Measurements from ENCODE around the gene GPR171. TPM values are rescaled to one million over a fixed set of nuclear protein-coding genes. Genes with fewer than 3 reads are reported as not detected.
"Not testable (repeated sequence)": the region's sequence is repeated elsewhere in the genome, so short reads cannot be mapped to it uniquely, and the experiment has no call there.

Gene GPR171
- total and polyA plus RNA-seq, 2 of the 13 experiments (the other 11 are each of a cell fraction or from before 2014, with no cell fraction given), result not detected

- Histone ChIP-seq H3K4me3 (replicated peaks in 1 of 3; ENCODE audit: insufficient read depth in 1 of 3, low read depth in 2 of 3, low read length in 3 of 3) (no peak overlapping the region), H3K4me1 (ENCODE audit: insufficient read depth, low read length) (no peaks in the 10 kb centered on the region), H3K9me3 (ENCODE audit: low read length) (no peaks in the 10 kb centered on the region), H3K9ac (ENCODE audit: insufficient read depth, low read depth, low read length) (no peak overlapping the region), H3K27ac (ENCODE audit: extremely low read length, insufficient read depth, low read length) (no peak overlapping the region), H3K4me2 (ENCODE audit: low read depth, low read length) (no peak overlapping the region), H2AFZ (ENCODE audit: low read length) (no peak overlapping the region), H3K27me3 (ENCODE audit: control insufficient read depth in 1 of 2, insufficient read depth in 2 of 2, low read length in 2 of 2) (no peaks in the 10 kb centered on the region; a peak in 1 of 5 replicates), H4K20me1 (ENCODE audit: insufficient read depth, low read length) (no peaks in the 10 kb centered on the region), H3K36me3 (replicated peaks in 1 of 2; ENCODE audit: control insufficient read depth in 1 of 2, insufficient read depth in 2 of 2, low read length in 2 of 2) (no peaks in the 10 kb centered on the region), H3K79me2 (ENCODE audit: insufficient read depth, low read length) (no peaks in the 10 kb centered on the region)
- no peak for DNase-seq (ENCODE audit: low spot score)
- 31% methylated on average over 6 of the region's 6 CpGs for WGBS (ENCODE audit: low lambda C conversion rate)
- ChIA-PET CTCF (ENCODE audit: low intra/inter-chr PET ratio, low total read pairs) (no interaction called here), POLR2A (no interaction called here)
- BruUV-seq (replicated peaks), result no TSS peak
- FAIRE-seq, result no peak
- intact Hi-C loops (cut with micrococcal nuclease; ENCODE audit: unreplicated experiment), result no loop called here
- ATAC-seq, result no peak
- TF ChIP-seq ONECUT2 (CRISPR knock-in tag; IDR thresholded peaks at IDR 0.05) (no peak), NFYB (CRISPR knock-in tag; IDR thresholded peaks at IDR 0.05) (no peak), TCF7 (IDR thresholded peaks at IDR 0.05; ENCODE audit: low read depth) (no peak), BRD4 (CRISPR knock-in tag; IDR thresholded peaks at IDR 0.05) (no peak), ZNF776 (CRISPR knock-in tag; IDR thresholded peaks at IDR 0.05) (no peak), NFKBIZ (CRISPR knock-in tag; IDR thresholded peaks at IDR 0.05) (no peak), MZF1 (CRISPR knock-in tag; IDR thresholded peaks at IDR 0.05; ENCODE audit: borderline replicate concordance) (no peak), ZSCAN30 (CRISPR knock-in tag; IDR thresholded peaks at IDR 0.05) (no peak), TBX2 (CRISPR knock-in tag; IDR thresholded peaks at IDR 0.05; ENCODE audit: borderline replicate concordance) (no peak), HNRNPK (IDR thresholded peaks at IDR 0.05; ENCODE audit: low read depth, low read length, poor library complexity, severe bottlenecking) (no peak), ETV6 (CRISPR knock-in tag; conservative IDR thresholded peaks at IDR 0.05) (no peak)
- in situ Hi-C loops (cut with HindIII; ENCODE audit: extremely low pct_ligation_motif_present, low pct_unique_long_range_greater_than_20kb), result no loop called here
Observed at GRCh38 chr3:151234825-151235224, 31.8 kb upstream of the GPR171 start.

- Histone ChIP-seq H3K4me3 (replicated peaks in 1 of 3; ENCODE audit: insufficient read depth in 1 of 3, low read depth in 2 of 3, low read length in 3 of 3) (no peak overlapping the region), H3K4me2 (ENCODE audit: low read depth, low read length) (no peak overlapping the region), H3K9ac (ENCODE audit: insufficient read depth, low read depth, low read length) (no peak overlapping the region), H4K20me1 (ENCODE audit: insufficient read depth, low read length) (no peaks in the 10 kb centered on the region), H3K36me3 (replicated peaks in 1 of 2; ENCODE audit: control insufficient read depth in 1 of 2, insufficient read depth in 2 of 2, low read length in 2 of 2) (no peaks in the 10 kb centered on the region), H3K79me2 (ENCODE audit: insufficient read depth, low read length) (no peaks in the 10 kb centered on the region), H3K27ac (ENCODE audit: extremely low read length, insufficient read depth, low read length) (no peak overlapping the region), H3K27me3 (ENCODE audit: control insufficient read depth in 1 of 2, insufficient read depth in 2 of 2, low read length in 2 of 2) (no peaks in the 10 kb centered on the region; a peak in 1 of 5 replicates), H3K4me1 (ENCODE audit: insufficient read depth, low read length) (peaks cover 9% of the 10 kb centered on the region), H2AFZ (ENCODE audit: low read length) (no peak overlapping the region), H3K9me3 (ENCODE audit: low read length) (no peaks in the 10 kb centered on the region)
- intact Hi-C loops (cut with micrococcal nuclease; ENCODE audit: unreplicated experiment), result no loop called here
- ChIA-PET POLR2A (no interaction called here), CTCF (ENCODE audit: low intra/inter-chr PET ratio, low total read pairs) (no interaction called here)
- WGBS (ENCODE audit: low lambda C conversion rate), result 35% methylated on average over 4 of the region's 4 CpGs
- no peak for DNase-seq (ENCODE audit: low spot score)
- FAIRE-seq, result no peak
- no peak for ATAC-seq
- in situ Hi-C loops (cut with HindIII; ENCODE audit: extremely low pct_ligation_motif_present, low pct_unique_long_range_greater_than_20kb), result no loop called here
- TF ChIP-seq ZNF30 (CRISPR knock-in tag; IDR thresholded peaks at IDR 0.05), result no peak
- no TSS peak for BruUV-seq (replicated peaks)
Observed at GRCh38 chr3:151232991-151233390, 30.0 kb upstream of the GPR171 start.

GRCh38 chr3:151232403-151232802 is 29.4 kb upstream of the GPR171 start:
- H3K27me3 ChIP-seq (ENCODE audit: control insufficient read depth in 1 of 2, insufficient read depth in 2 of 2, low read length in 2 of 2); DNase-seq (ENCODE audit: low spot score); BruUV-seq (replicated peaks); H3K79me2 ChIP-seq (ENCODE audit: insufficient read depth, low read length); CTCF ChIA-PET (ENCODE audit: low intra/inter-chr PET ratio, low total read pairs); H3K9me3 ChIP-seq (ENCODE audit: low read length); ATAC-seq; H3K36me3 ChIP-seq (replicated peaks in 1 of 2; ENCODE audit: control insufficient read depth in 1 of 2, insufficient read depth in 2 of 2, low read length in 2 of 2); H4K20me1 ChIP-seq (ENCODE audit: insufficient read depth, low read length); H2AFZ ChIP-seq (ENCODE audit: low read length); H3K4me3 ChIP-seq (replicated peaks in 1 of 3; ENCODE audit: insufficient read depth in 1 of 3, low read depth in 2 of 3, low read length in 3 of 3); intact Hi-C loops (cut with micrococcal nuclease; ENCODE audit: unreplicated experiment); H3K27ac ChIP-seq (ENCODE audit: extremely low read length, insufficient read depth, low read length); in situ Hi-C loops (cut with HindIII; ENCODE audit: extremely low pct_ligation_motif_present, low pct_unique_long_range_greater_than_20kb); H3K4me2 ChIP-seq (ENCODE audit: low read depth, low read length); FAIRE-seq; POLR2A ChIA-PET; H3K9ac ChIP-seq (ENCODE audit: insufficient read depth, low read depth, low read length): not testable (repeated sequence)
- H3K4me1 ChIP-seq (ENCODE audit: insufficient read depth, low read length), result peaks cover 15% of the 10 kb centered on the region

All from HepG2 (cell line).